CD4-positive, alpha-beta T cell treated with Interleukin-15 for 1 hour (primary cell): ENCODE data around the gene RNASE8.

Experiments
- DNase-seq: peaks from one replicate; pipeline ENCODE4 v3.0.0-alpha.2; 2020

The RNASE8 gene

GRCh38 chr14:21074398-21075272 lies 17.0 kb downstream of the RNASE8 start:
- no peak for DNase-seq

GRCh38 chr14:21075719-21076437 lies 18.3 kb downstream of the RNASE8 start:
- no peak for DNase-seq

- no peak for DNase-seq
These were observed 20.1 kb downstream of the RNASE8 start for GRCh38 chr14:21077672-21078071.

- no peak for DNase-seq
These were observed 20.7 kb downstream of the RNASE8 start for GRCh38 chr14:21078287-21078686.

GRCh38 chr14:21078726-21079125 lies 21.1 kb downstream of the RNASE8 start:
- no peak for DNase-seq

GRCh38 chr14:21081521-21082142 lies 24.0 kb downstream of the RNASE8 start:
- DNase-seq, result no peak

- DNase-seq, result no peak
These were observed 26.1 kb downstream of the RNASE8 start for GRCh38 chr14:21083565-21084325.

- no peak for DNase-seq
These were observed 26.8 kb downstream of the RNASE8 start for GRCh38 chr14:21084396-21084795.

- peak; percentile 60 for DNase-seq
These were observed 27.6 kb downstream of the RNASE8 start for GRCh38 chr14:21084998-21085853.

GRCh38 chr14:21086908-21087293 lies 29.3 kb downstream of the RNASE8 start:
- no peak for DNase-seq

- DNase-seq, result peak; percentile 96
These were observed 29.9 kb downstream of the RNASE8 start for GRCh38 chr14:21087294-21088091.

- no peak for DNase-seq
These were observed 31.1 kb downstream of the RNASE8 start for GRCh38 chr14:21088687-21089086.

GRCh38 chr14:21089271-21089670 lies 31.6 kb downstream of the RNASE8 start:
- DNase-seq, result no peak

- no peak for DNase-seq
These were observed 32.2 kb downstream of the RNASE8 start for GRCh38 chr14:21089877-21090193.

GRCh38 chr14:21090194-21090939 lies 32.7 kb downstream of the RNASE8 start:
- no peak for DNase-seq

GRCh38 chr14:21090940-21091663 lies 33.5 kb downstream of the RNASE8 start:
- no peak for DNase-seq

- no peak for DNase-seq
These were observed 34.2 kb downstream of the RNASE8 start for GRCh38 chr14:21091821-21092272.

- DNase-seq, result peak; percentile 86
These were observed 34.8 kb downstream of the RNASE8 start for GRCh38 chr14:21092273-21093011.

GRCh38 chr14:21093018-21093417 lies 35.4 kb downstream of the RNASE8 start:
- no peak for DNase-seq
